Prostate gland (tissue), 2 donors: Measurements from ENCODE around the gene ATG5. TPM values are rescaled to one million over a fixed set of nuclear protein-coding genes. Genes with fewer than 3 reads are reported as not detected.

ENCODE experiments used
- DNase-seq: peaks from one replicate; pipeline ENCODE4 v3.0.0-alpha.2; 2019; ENCODE audit warnings: low spot score
- H3K27ac ChIP-seq, 2 donors: fragments of 200-600 bp; sonication (generic); 2 replicates each; pipeline ENCODE4 v1.5.1; 2017 to 2019
- H3K27me3 ChIP-seq: fragments of 200-600 bp; sonication (generic); replicated peaks from 2 replicates; pipeline ENCODE4 v1.5.1; 2019; ENCODE audit not compliant: insufficient read depth
- H3K36me3 ChIP-seq, 2 donors: fragments of 200-600 bp; sonication (generic); 1 replicate in 1 of 2; 2 replicates in 1 of 2; pipeline versions ENCODE4 v1.5.1 to v1.8.1; 2017 to 2019
- H3K4me1 ChIP-seq: fragments of 200-600 bp; sonication (generic); replicated peaks from 2 replicates; pipeline ENCODE4 v1.5.1; 2019
- H3K4me3 ChIP-seq, 2 donors: fragments of 200-600 bp; sonication (generic); 2 replicates each; pipeline ENCODE4 v1.5.1; 2017 to 2019
- H3K9me3 ChIP-seq: fragments of 200-600 bp; sonication (generic); 2 replicates; pipeline ENCODE4 v1.5.1; 2017
- POLR2A ChIP-seq: fragments of 450-650 bp; IDR thresholded peaks from one replicate; pipeline ENCODE4 v1.6.1; 2016; ENCODE audit warnings: antibody characterized with exemption, mild to moderate bottlenecking
- POLR2AphosphoS5 ChIP-seq: sonication (generic); formaldehyde crosslinking; IDR thresholded peaks from one replicate; pipeline ENCODE4 v1.6.1; 2017; ENCODE audit warnings: antibody characterized with exemption
- WGBS: methylation state at CpG from one replicate; pipeline ENCODE4 v1.1.5; 2018; 5-methylcytosine and 5-hydroxymethylcytosine counted together
- intact Hi-C: fragments of 100-400 bp; cut with DNase I; formaldehyde crosslinking; loops from one replicate; pipeline ENCODE4 v1.14.2; 2022
- total RNA-seq, 2 donors: library from RNA; depleted of rRNA; stranded (reverse); fragments of >200 nt; gene quantifications; one replicate each; pipeline ENCODE4 v1.1.0, GENCODE V29; 2016
- TF ChIP-seq, protein P1 (sequence below), 4 experiments: fragments of 200-600 bp in 2 of 4; fragments of 450-650 bp in 2 of 4; sonication (generic) in 2 of 4; IDR thresholded peaks; 1 replicate in 3 of 4; 2 replicates in 1 of 4; pipeline ENCODE4 v1.5.1; 2016 to 2019; ENCODE audit warnings: antibody characterized with exemption in 4 of 4, mild to moderate bottlenecking in 2 of 4, moderate library complexity in 2 of 4

The ATG5 gene
- total RNA-seq, 2 donors from 2014 or later: 31.9 to 34.3 TPM

- H3K9me3 ChIP-seq: no peaks in the 10 kb centered on the region
- no peak overlapping the region for H3K4me3 ChIP-seq
- 75% methylated on average over 1 of the region's 1 CpG for WGBS
- no peaks in the 10 kb centered on the region for H3K36me3 ChIP-seq
- H3K4me1 ChIP-seq: no peaks in the 10 kb centered on the region
- TF ChIP-seq POLR2A (no peak), POLR2AphosphoS5 (no peak)
- TF ChIP-seq, protein P1, sequence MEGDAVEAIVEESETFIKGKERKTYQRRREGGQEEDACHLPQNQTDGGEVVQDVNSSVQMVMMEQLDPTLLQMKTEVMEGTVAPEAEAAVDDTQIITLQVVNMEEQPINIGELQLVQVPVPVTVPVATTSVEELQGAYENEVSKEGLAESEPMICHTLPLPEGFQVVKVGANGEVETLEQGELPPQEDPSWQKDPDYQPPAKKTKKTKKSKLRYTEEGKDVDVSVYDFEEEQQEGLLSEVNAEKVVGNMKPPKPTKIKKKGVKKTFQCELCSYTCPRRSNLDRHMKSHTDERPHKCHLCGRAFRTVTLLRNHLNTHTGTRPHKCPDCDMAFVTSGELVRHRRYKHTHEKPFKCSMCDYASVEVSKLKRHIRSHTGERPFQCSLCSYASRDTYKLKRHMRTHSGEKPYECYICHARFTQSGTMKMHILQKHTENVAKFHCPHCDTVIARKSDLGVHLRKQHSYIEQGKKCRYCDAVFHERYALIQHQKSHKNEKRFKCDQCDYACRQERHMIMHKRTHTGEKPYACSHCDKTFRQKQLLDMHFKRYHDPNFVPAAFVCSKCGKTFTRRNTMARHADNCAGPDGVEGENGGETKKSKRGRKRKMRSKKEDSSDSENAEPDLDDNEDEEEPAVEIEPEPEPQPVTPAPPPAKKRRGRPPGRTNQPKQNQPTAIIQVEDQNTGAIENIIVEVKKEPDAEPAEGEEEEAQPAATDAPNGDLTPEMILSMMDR (IDR thresholded peaks at IDR 0.05): no peak
- no peaks in the 10 kb centered on the region for H3K27me3 ChIP-seq
- intact Hi-C loops: no loop called here
- DNase-seq: no peak
- H3K27ac ChIP-seq: no peak overlapping the region
Observed at GRCh38 chr6:106356378-106356777, 30.8 kb upstream of the ATG5 start.

DNA sequence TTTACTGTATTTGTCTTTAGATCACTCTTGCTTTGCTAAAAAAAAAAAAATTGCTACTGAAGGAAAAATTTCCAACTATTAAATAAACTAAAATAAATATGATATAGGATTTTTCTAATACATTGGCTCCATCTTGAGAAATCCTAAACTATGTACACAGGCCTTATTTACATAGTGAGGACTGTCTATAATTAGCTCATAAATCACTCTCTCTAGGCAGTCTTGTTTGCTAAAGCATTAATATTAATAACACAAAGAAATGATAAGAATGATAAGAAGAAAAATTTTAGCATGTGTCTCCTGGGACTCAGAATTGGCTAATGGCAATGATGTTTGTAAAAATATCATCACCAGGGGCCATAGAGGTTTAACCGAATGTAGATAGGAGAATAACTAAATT lies 21.7 kb upstream of the ATG5 start:
- H3K27ac ChIP-seq: no peak overlapping the region
- DNase-seq: no peak
- no peaks in the 10 kb centered on the region for H3K9me3 ChIP-seq
- H3K4me1 ChIP-seq: no peaks in the 10 kb centered on the region
- no peak overlapping the region for H3K4me3 ChIP-seq
- no peaks in the 10 kb centered on the region for H3K27me3 ChIP-seq
- TF ChIP-seq POLR2AphosphoS5 (no peak), POLR2A (no peak)
- TF ChIP-seq, protein P1 (IDR thresholded peaks at IDR 0.05): no peak
- no peaks in the 10 kb centered on the region for H3K36me3 ChIP-seq
- intact Hi-C loops: no loop called here
- WGBS: 66% methylated on average over 1 of the region's 1 CpG

GRCh38 chr6:106339334-106340029 lies 13.9 kb upstream of the ATG5 start:
- peak; percentile 57 for DNase-seq
- no peak for TF ChIP-seq POLR2A
- TF ChIP-seq, protein P1 (IDR thresholded peaks at IDR 0.05): peak in 3 of 4 experiments; percentile 64 to 67 (median 67)
- TF ChIP-seq POLR2AphosphoS5: no peak
- Histone ChIP-seq H3K36me3 (no peaks in the 10 kb centered on the region), H3K27me3 (no peaks in the 10 kb centered on the region), H3K4me1 (no peaks in the 10 kb centered on the region), H3K4me3 (no peak overlapping the region), H3K9me3 (no peaks in the 10 kb centered on the region), H3K27ac (no peak overlapping the region)
- intact Hi-C loops: loop anchor here (5.0 to 10.0 kb wide), 2 partner anchors 228 to 635 kb away; partner anchors contain the start of gene CD24
- 21% methylated on average over 9 of the region's 9 CpGs for WGBS

GRCh38 chr6:106334646-106335448 lies 9.3 kb upstream of the ATG5 start:
- Histone ChIP-seq H3K27me3 (no peaks in the 10 kb centered on the region), H3K4me1 (no peaks in the 10 kb centered on the region), H3K4me3 (no peak overlapping the region), H3K36me3 (no peaks in the 10 kb centered on the region), H3K9me3 (no peaks in the 10 kb centered on the region), H3K27ac (no peak overlapping the region)
- DNase-seq: peak; percentile 30
- 34% methylated on average over 5 of the region's 5 CpGs for WGBS
- intact Hi-C loops: loop anchor here (10.0 kb wide), 1 partner anchor 640 kb away; the partner anchor contains the start of gene CD24
- TF ChIP-seq POLR2AphosphoS5: no peak
- no peak for TF ChIP-seq POLR2A
- TF ChIP-seq, protein P1 (IDR thresholded peaks at IDR 0.05): peak; percentile 25 to 67 (median 54)
